HL-60 (cell line): ENCODE results near the gene SURF2.

ENCODE experiments used
- DNase-seq, 2 experiments: peaks; one replicate each; pipeline ENCODE4 v3.0.0-alpha.2; 2010 to 2020; ENCODE audit warnings: low read depth in 1 of 2, low spot score in 1 of 2
- H3K27ac ChIP-seq: fragments of 250-450 bp; sonication (Bioruptor Pico); replicated peaks from 2 replicates; pipeline ENCODE4 v1.5.1; 2020; ENCODE audit warnings: mild to moderate bottlenecking, moderate library complexity
- H3K27me3 ChIP-seq: fragments of 250-450 bp; sonication (Bioruptor Pico); 2 replicates; pipeline ENCODE4 v1.5.1; 2021; ENCODE audit warnings: mild to moderate bottlenecking, moderate library complexity; ENCODE audit not compliant: insufficient read depth, poor library complexity, severe bottlenecking
- H3K4me3 ChIP-seq: replicated peaks from 2 replicates; pipeline ENCODE4 v1.5.1; 2011; ENCODE audit warnings: mild to moderate bottlenecking, control low read depth, low read length; ENCODE audit not compliant: insufficient read depth
- GABPA ChIP-seq: IDR thresholded peaks from 2 replicates; pipeline ENCODE4 v1.6.1; 2012; ENCODE audit warnings: low read depth
- POLR2AphosphoS5 ChIP-seq: IDR thresholded peaks from 2 replicates; pipeline ENCODE4 v1.6.1; 2012; ENCODE audit warnings: low read depth
- SPI1 ChIP-seq: IDR thresholded peaks from 2 replicates; pipeline ENCODE4 v1.6.1; 2012; ENCODE audit warnings: low read depth, mild to moderate bottlenecking, borderline replicate concordance
- TF ChIP-seq, protein P1 (sequence below): IDR thresholded peaks from one replicate; pipeline ENCODE4 v1.5.1; 2011; ENCODE audit warnings: low read length, control low read depth, inconsistent platforms; ENCODE audit not compliant: insufficient read depth
- TF ChIP-seq, protein P2 (sequence below): IDR thresholded peaks from 2 replicates; pipeline ENCODE4 v1.6.1; 2012; ENCODE audit warnings: low read depth; ENCODE audit not compliant: insufficient replicate concordance

SURF2 gene

DNA sequence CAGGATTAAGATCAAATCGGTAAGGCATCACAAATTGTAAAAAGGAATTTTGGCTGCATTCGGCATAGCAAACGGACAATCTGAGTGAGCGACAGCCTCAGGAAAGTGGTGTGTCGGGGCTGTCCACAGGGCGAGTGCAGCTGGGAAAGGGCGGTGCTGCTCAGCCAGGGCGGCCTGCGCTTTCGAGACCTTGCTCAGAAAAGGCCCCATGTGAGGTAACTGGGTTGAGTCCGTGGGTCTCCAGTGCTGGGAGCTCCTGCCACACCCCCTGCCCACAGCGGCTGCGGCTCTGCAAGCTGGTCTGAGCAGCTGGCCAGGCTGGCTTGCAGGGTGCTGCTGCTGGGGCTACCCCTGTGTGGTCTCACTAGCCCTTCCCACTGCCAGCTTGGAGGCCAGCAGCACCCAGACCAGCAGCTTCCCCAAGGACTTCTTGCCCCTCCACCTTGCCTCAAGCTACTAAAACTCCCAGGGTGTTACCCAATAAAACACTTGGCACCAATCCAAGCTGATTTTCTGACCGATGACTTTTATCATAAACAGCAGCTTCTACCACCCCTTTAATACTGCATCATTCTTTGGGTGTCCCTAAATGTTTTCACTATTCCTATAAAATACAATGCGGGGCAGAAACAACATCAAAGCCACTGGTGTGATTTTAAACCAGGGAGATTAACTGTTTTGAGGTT lies 6.2 kb downstream of the SURF2 start:
- Histone ChIP-seq H3K4me3 (no peak overlapping the region), H3K27ac (no peak overlapping the region), H3K27me3 (no peaks in the 10 kb centered on the region)
- TF ChIP-seq SPI1 (no peak), GABPA (no peak), POLR2AphosphoS5 (no peak)
- TF ChIP-seq, protein P1, sequence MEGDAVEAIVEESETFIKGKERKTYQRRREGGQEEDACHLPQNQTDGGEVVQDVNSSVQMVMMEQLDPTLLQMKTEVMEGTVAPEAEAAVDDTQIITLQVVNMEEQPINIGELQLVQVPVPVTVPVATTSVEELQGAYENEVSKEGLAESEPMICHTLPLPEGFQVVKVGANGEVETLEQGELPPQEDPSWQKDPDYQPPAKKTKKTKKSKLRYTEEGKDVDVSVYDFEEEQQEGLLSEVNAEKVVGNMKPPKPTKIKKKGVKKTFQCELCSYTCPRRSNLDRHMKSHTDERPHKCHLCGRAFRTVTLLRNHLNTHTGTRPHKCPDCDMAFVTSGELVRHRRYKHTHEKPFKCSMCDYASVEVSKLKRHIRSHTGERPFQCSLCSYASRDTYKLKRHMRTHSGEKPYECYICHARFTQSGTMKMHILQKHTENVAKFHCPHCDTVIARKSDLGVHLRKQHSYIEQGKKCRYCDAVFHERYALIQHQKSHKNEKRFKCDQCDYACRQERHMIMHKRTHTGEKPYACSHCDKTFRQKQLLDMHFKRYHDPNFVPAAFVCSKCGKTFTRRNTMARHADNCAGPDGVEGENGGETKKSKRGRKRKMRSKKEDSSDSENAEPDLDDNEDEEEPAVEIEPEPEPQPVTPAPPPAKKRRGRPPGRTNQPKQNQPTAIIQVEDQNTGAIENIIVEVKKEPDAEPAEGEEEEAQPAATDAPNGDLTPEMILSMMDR = no peak
- TF ChIP-seq, protein P2, sequence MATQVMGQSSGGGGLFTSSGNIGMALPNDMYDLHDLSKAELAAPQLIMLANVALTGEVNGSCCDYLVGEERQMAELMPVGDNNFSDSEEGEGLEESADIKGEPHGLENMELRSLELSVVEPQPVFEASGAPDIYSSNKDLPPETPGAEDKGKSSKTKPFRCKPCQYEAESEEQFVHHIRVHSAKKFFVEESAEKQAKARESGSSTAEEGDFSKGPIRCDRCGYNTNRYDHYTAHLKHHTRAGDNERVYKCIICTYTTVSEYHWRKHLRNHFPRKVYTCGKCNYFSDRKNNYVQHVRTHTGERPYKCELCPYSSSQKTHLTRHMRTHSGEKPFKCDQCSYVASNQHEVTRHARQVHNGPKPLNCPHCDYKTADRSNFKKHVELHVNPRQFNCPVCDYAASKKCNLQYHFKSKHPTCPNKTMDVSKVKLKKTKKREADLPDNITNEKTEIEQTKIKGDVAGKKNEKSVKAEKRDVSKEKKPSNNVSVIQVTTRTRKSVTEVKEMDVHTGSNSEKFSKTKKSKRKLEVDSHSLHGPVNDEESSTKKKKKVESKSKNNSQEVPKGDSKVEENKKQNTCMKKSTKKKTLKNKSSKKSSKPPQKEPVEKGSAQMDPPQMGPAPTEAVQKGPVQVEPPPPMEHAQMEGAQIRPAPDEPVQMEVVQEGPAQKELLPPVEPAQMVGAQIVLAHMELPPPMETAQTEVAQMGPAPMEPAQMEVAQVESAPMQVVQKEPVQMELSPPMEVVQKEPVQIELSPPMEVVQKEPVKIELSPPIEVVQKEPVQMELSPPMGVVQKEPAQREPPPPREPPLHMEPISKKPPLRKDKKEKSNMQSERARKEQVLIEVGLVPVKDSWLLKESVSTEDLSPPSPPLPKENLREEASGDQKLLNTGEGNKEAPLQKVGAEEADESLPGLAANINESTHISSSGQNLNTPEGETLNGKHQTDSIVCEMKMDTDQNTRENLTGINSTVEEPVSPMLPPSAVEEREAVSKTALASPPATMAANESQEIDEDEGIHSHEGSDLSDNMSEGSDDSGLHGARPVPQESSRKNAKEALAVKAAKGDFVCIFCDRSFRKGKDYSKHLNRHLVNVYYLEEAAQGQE = no peak
- no peak for DNase-seq

DNA sequence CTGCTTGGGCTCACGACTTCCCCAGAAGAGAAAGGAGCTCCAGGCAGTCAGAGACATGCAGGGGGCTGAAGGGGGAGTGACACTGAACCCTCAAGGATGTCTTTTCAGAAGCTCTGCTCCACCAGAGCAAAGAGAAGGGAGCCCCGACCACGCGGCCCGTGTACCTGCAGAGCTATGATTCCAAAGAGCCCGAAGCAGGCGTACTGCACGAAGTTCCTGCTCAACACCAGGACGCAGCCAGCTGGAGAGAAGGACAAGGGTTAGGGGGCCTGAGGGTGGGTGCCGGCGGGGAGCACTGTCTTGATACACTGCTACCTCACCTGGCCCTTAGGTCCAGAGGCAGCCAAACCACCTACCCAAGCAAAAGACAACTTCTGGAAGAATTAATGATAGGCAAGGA lies 10.1 kb downstream of the SURF2 start:
- no peak overlapping the region for H3K27ac ChIP-seq
- no peak overlapping the region for H3K4me3 ChIP-seq
- no peaks in the 10 kb centered on the region for H3K27me3 ChIP-seq
- no peak for DNase-seq
- TF ChIP-seq SPI1 = no peak
- no peak for TF ChIP-seq GABPA
- TF ChIP-seq, protein P1 = no peak
- TF ChIP-seq, protein P2 = no peak
- TF ChIP-seq POLR2AphosphoS5 = no peak

DNA sequence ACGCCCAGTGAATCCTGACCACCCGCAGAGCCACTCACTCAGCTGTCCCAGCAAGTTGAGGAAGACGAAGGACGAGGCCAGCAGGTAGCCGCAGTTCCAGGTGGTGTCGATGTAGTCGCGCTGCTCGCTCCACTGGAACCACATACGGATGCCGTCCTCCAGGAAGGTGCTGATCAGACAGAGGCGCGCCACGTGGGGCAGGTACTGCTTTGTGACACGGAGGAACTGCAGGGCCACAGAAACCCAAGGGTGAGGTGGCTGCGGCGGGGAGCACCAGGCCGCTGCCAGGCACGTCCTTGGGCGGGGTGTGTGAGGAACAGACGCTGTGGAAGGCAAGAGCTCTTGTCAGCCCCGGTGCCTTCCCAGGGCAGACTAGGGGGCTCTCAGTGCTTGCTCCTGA lies 10.9 kb downstream of the SURF2 start:
- DNase-seq = no peak
- H3K27ac ChIP-seq = no peak overlapping the region
- no peak overlapping the region for H3K4me3 ChIP-seq
- TF ChIP-seq, protein P1 = no peak
- TF ChIP-seq, protein P2 = no peak
- TF ChIP-seq POLR2AphosphoS5 (no peak), SPI1 (no peak), GABPA (no peak)
- H3K27me3 ChIP-seq = no peaks in the 10 kb centered on the region
